HepG2 (cell line): ENCODE results near the gene TGFBI. TPM values are rescaled to one million over a fixed set of nuclear protein-coding genes. Genes with fewer than 3 reads are reported as not detected.

Experiments used
- ATF7-NPFF ChIP-seq: sonication (generic); formaldehyde crosslinking; IDR thresholded peaks from 2 replicates; pipeline ENCODE4 v1.8.1; 2023; ENCODE audit warnings: mild to moderate bottlenecking, low read depth, missing genetic modification reagents, moderate library complexity
- GATA4 ChIP-seq: sonication (generic); IDR thresholded peaks from 2 replicates; pipeline ENCODE4 v1.6.1; 2016; ENCODE audit warnings: antibody characterized with exemption, low read depth, borderline replicate concordance
- HNRNPH1 ChIP-seq: fragments of 200-400 bp; formaldehyde crosslinking; optimal IDR thresholded peaks from 2 replicates; pipeline ENCODE3; 2017; ENCODE audit warnings: mild to moderate bottlenecking, low read depth, low read length
- IRF2 ChIP-seq: IDR thresholded peaks from 2 replicates; pipeline ENCODE4 v1.6.1; 2018; ENCODE audit warnings: missing genetic modification reagents, missing compliant biosample characterization
- KMT2A ChIP-seq: sonication (generic); formaldehyde crosslinking; IDR thresholded peaks from 2 replicates; pipeline ENCODE4 v1.4.0; 2020; ENCODE audit warnings: missing genetic modification reagents
- SAFB2 ChIP-seq: sonication (generic); formaldehyde crosslinking; IDR thresholded peaks from 2 replicates; pipeline ENCODE4 v1.5.1; 2020; ENCODE audit warnings: missing genetic modification reagents, low read depth, mild to moderate bottlenecking, borderline replicate concordance
- THYN1 ChIP-seq: sonication (generic); formaldehyde crosslinking; IDR thresholded peaks from 2 replicates; pipeline ENCODE4 v1.8.1; 2023; ENCODE audit warnings: low read depth, mild to moderate bottlenecking, moderate library complexity, missing genetic modification reagents, borderline replicate concordance
- TRIM24 ChIP-seq: sonication (generic); formaldehyde crosslinking; IDR thresholded peaks from 2 replicates; pipeline ENCODE4 v1.8.0; 2022; ENCODE audit warnings: mild to moderate bottlenecking, missing genetic modification reagents
- ZBTB8A ChIP-seq: sonication (generic); formaldehyde crosslinking; IDR thresholded peaks from 2 replicates; pipeline ENCODE4 v1.4.0; 2020; ENCODE audit warnings: mild to moderate bottlenecking, low read depth, missing genetic modification reagents, borderline replicate concordance
- ZNF136 ChIP-seq: sonication (generic); formaldehyde crosslinking; IDR thresholded peaks from 2 replicates; pipeline ENCODE4 v1.8.1; 2022; ENCODE audit warnings: low read depth, mild to moderate bottlenecking, moderate library complexity, missing genetic modification reagents
- ZNF766 ChIP-seq: sonication (generic); formaldehyde crosslinking; IDR thresholded peaks from 2 replicates; pipeline ENCODE4 v1.5.0; 2020; ENCODE audit warnings: missing genetic modification reagents, borderline replicate concordance
- polyA plus RNA-seq, 8 experiments: library from polyadenylated mRNA; depleted of rRNA in 3 of 8; stranded (reverse) in 7 of 8; unstranded in 1 of 8; fragments of >200 nt; fragmentation: Illumina TruSeq in 4 of 8; extraction: Trizol in 4 of 8; gene quantifications; 2 replicates each; pipeline versions ENCODE4 v1.2.1 to v1.2.3, GENCODE V29; 2011 to 2016; ENCODE audit warnings: low read depth in 4 of 8, missing spikeins in 1 of 8, mixed read lengths in 1 of 8; ENCODE audit not compliant: insufficient read depth in 1 of 8
- total RNA-seq, 5 experiments: library from RNA; depleted of rRNA; stranded (reverse); fragments of >200 nt; fragmentation: Illumina TruSeq; extraction: Trizol; gene quantifications; 2 replicates each; pipeline ENCODE4 v1.2.3, GENCODE V29; 2016; ENCODE audit warnings: low read depth in 1 of 5
- TF ChIP-seq, protein P1 (sequence below): sonication (generic); formaldehyde crosslinking; IDR thresholded peaks from 2 replicates; pipeline ENCODE4 v1.4.0; 2020; ENCODE audit warnings: mild to moderate bottlenecking, missing genetic modification reagents
- TF ChIP-seq, protein P2 (sequence below): sonication (generic); formaldehyde crosslinking; IDR thresholded peaks from 2 replicates; pipeline ENCODE4 v1.4.0; 2020; ENCODE audit warnings: missing genetic modification reagents
- TF ChIP-seq, protein P3 (sequence below): sonication (generic); formaldehyde crosslinking; IDR thresholded peaks from 2 replicates; pipeline ENCODE4 v1.4.0; 2020; ENCODE audit warnings: mild to moderate bottlenecking, missing genetic modification reagents, borderline replicate concordance

The TGFBI gene
- total and polyA plus RNA-seq, 2 of the 13 experiments (the other 11 are each of a cell fraction or from before 2014, with no cell fraction given), result 275 to 457 TPM

DNA sequence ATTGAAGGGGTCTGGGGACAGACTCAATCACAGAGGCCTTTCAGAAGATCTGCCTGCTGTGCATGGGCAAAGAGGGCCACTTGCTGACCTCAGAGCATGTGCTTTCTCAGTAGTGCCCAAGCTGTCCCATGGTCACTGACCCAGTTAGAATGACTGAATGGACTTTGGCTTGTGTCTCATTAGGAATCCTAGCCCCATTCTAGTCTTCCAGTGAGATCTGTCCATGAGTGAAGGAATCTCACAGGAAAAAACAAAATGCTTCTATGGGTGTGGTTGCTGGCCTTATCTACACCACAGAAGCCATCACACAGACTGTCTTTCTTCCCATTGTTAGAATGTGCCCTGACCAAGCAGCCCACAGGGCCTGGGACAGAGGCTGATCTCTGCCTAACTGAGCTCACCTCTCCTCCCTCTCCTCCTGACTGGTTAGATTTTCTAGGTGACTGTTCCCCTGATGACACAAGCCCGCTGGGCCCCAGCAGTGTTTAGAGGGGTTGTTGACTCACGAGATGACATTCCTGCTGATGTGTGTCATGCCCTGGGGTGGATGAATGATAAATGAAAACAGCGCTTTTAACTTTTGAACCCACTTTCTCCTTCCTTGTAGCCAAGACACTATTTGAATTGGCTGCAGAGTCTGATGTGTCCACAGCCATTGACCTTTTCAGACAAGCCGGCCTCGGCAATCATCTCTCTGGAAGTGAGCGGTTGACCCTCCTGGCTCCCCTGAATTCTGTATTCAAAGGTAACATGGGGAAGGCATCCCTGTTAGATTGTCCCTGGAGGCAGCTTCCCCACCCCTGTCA is 24.8 kb downstream of the TGFBI start (continued):
- TF ChIP-seq, protein P1, sequence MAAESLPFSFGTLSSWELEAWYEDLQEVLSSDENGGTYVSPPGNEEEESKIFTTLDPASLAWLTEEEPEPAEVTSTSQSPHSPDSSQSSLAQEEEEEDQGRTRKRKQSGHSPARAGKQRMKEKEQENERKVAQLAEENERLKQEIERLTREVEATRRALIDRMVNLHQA, result no peak
- no peak for TF ChIP-seq HNRNPH1
- TF ChIP-seq ZNF766, result peak; percentile 74; the same call in 1 of the 2 replicates
- TF ChIP-seq ZNF136 (CRISPR knock-in tag), result peak; percentile 82
- no peak for TF ChIP-seq KMT2A (CRISPR knock-in tag)
- peak; percentile 93 for TF ChIP-seq IRF2
- no peak for TF ChIP-seq ZBTB8A (CRISPR knock-in tag)
- no peak for TF ChIP-seq THYN1 (CRISPR knock-in tag)
- peak; percentile 41; the same call in 1 of the 2 replicates for TF ChIP-seq SAFB2 (CRISPR knock-in tag)
- TF ChIP-seq, protein P2, sequence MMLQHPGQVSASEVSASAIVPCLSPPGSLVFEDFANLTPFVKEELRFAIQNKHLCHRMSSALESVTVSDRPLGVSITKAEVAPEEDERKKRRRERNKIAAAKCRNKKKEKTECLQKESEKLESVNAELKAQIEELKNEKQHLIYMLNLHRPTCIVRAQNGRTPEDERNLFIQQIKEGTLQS (CRISPR knock-in tag), result peak; percentile 99
- TF ChIP-seq, protein P3, sequence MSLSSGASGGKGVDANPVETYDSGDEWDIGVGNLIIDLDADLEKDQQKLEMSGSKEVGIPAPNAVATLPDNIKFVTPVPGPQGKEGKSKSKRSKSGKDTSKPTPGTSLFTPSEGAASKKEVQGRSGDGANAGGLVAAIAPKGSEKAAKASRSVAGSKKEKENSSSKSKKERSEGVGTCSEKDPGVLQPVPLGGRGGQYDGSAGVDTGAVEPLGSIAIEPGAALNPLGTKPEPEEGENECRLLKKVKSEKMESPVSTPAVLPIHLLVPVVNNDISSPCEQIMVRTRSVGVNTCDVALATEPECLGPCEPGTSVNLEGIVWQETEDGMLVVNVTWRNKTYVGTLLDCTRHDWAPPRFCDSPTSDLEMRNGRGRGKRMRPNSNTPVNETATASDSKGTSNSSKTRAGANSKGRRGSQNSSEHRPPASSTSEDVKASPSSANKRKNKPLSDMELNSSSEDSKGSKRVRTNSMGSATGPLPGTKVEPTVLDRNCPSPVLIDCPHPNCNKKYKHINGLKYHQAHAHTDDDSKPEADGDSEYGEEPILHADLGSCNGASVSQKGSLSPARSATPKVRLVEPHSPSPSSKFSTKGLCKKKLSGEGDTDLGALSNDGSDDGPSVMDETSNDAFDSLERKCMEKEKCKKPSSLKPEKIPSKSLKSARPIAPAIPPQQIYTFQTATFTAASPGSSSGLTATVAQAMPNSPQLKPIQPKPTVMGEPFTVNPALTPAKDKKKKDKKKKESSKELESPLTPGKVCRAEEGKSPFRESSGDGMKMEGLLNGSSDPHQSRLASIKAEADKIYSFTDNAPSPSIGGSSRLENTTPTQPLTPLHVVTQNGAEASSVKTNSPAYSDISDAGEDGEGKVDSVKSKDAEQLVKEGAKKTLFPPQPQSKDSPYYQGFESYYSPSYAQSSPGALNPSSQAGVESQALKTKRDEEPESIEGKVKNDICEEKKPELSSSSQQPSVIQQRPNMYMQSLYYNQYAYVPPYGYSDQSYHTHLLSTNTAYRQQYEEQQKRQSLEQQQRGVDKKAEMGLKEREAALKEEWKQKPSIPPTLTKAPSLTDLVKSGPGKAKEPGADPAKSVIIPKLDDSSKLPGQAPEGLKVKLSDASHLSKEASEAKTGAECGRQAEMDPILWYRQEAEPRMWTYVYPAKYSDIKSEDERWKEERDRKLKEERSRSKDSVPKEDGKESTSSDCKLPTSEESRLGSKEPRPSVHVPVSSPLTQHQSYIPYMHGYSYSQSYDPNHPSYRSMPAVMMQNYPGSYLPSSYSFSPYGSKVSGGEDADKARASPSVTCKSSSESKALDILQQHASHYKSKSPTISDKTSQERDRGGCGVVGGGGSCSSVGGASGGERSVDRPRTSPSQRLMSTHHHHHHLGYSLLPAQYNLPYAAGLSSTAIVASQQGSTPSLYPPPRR (CRISPR knock-in tag), result peak; percentile 96
- no peak for TF ChIP-seq ATF7-NPFF (CRISPR knock-in tag)
- TF ChIP-seq TRIM24, result peak; percentile 55; the same call in 1 of the 2 replicates
- TF ChIP-seq GATA4, result peak; percentile 87
